Stimulated activated naive CD4-positive, alpha-beta T cell (primary cell): ENCODE data around the gene AGPAT3.

Experiments
- DNase-seq, 6 experiments: peaks; one replicate each; lab custom pipeline; 2025; lab: John Stamatoyannopoulos, UW

Gene AGPAT3

DNA sequence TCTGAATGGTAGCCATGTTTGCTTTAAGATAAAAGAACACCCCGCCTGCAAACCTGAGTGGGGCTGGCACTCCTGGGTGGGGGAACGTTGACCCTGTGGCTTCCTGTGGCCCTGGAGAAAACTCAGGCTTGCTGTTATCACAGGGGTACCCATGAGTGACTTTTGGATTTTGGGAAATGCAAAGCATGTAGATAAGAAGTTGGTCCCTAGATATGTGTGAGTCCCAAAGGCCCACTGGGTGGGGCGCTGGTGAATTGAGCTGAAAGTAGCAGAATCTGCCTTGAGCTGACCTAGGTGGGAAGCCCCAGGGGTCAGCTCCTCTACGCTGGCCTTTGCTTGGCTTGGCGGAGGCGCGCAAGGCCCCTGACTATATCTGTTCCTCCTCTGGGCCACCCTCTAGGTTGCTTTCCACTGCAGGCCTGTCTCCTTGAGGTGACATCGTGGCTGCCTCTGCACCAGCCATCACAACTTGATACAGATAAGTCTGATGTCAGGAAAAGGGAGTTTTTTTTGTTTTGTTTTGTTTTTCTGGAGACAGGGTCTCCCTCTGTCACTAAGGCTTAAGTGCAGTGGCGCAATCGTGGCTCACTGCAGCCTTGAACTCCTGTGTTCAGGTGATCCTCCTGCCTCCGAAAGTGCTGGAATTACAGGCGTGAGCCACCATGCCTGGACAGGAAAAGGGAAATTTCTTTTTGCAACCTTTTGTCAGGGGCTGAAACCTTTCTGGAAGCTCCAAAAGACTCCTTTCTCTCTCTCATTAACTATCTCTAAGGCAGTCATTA is 72.2 kb downstream of the AGPAT3 start:
- DNase-seq: no peak

DNA sequence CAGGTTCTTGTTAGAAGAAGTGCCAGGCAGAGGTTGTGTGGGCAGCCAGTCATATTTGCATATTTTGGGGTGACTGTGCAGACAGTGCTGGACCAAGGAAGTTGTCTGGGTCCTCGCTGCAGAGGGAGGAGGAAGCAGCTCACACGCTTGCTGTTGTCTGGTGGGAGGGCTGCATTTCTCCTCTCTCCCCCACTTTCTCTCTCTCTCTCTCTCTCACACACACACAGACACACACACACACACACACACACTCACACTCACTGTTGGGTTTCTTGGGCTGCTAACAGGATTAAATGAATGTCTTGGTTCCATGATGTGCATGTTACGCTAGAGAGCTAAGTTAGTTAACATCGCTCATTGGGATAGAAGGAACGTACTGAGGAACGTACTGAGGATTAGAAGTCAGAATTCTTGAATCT is 72.9 kb downstream of the AGPAT3 start:
- DNase-seq: no peak

DNA sequence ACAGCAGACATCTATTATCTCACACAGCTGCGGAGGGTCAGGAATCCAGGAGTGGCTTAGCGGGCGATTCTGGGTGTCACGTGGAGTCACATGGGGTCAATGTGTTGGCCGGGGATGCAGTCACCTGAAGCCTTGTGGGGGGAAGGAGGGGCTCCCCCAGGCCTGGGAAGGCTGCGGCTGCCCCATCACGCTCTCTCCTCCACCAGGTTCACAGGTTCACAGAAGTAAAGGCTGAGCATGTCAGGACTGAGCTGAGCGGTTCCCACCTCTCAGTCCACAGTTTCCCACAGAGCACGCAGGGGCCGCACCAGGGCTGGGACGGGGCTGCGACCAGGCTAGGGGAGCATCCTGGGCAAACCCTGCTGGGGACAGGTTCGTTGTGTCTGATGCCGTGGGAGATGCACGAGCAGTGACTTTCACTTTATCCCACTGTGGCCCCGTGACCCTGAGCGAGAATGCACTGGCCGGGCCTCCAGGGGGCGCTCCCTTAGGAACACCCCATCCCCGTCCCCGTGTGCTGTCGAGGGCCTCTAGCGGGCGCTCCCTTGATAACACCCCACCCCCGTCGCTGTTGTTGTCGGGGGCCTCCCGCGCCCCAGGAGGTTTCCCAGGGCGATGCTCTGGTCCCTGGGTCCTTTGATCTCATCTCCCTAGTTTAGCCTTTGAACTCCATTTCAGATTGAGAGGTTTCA is 73.9 kb downstream of the AGPAT3 start:
- DNase-seq: peak; percentile 77 to 90 (median 84)

DNA sequence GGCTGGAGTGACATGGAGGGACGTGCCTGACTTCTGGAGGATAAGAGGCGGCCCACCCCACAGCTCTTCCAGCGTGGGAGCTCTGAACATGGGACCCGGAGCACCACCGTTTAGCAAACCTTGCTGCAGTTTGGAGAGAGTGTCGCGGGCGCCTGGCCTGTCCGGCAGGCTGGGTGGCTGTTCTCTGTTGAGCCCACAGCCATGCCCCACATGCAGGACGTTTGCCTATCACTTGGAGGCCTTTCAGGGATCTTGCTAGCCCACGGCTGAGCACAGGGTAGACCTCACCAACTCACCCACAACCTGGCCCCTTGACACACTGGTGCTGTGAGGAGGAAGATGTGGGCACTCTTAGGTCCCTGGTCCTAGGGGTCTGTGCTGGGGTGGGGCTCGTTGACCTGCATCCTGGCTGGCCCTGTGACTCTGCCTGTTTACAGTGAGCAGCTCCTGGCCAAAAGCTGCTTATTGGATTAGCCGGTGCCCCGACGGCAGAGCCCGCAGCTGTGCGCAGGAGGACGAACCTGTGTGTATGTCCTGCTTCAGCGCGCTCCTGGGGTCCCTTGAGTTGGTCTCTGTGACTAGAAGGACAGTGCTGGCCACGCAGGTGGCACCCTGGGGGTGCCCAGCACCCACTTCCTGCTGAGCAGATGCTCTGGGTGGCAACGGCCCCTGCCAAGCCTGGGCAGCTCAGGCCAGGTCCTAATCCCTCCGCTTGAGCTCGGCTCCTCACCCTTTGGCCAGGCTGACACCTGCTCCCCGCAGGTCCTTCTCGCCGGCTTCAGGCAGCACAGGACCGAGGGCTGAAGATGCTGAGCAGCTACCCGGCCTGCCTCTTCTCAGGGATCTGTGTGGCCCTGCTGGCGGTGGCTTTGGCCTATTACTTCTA is 74.7 kb downstream of the AGPAT3 start:
- no peak for DNase-seq

DNA sequence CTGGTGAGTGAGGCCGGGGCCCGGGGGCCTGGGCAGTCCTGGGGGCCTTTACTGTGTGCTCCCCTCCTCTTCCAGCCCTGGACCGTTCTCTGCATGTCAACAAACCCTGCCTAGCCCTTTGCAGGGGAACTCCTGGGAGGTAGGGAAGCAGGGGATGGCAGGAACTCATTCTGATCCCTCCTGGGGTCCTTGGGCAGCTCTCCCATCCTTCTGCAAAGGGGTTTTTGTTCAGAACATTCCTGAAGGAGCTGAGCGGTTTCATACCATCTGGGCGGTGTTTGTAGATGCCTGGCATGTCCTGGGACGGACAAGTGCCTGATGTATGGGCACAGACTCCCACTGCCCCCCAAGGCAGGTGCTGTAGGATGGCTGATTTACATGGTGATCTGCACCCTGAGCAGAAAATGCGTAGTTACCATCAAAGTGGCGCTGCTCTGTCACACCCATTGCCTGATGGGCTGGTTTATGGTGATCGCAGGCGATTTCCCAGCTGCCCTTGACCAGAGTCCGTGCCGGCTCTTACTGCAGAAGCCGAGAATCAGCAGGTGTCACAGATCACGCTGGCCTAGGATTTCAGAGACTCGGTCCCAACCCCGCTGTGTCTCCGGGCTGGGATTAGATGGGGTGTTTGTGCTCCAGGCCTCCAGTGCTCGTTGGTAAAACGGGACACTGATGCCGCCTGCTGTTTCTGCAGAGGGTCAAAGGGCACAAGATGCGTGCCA is 75.5 kb downstream of the AGPAT3 start:
- DNase-seq: no peak

DNA sequence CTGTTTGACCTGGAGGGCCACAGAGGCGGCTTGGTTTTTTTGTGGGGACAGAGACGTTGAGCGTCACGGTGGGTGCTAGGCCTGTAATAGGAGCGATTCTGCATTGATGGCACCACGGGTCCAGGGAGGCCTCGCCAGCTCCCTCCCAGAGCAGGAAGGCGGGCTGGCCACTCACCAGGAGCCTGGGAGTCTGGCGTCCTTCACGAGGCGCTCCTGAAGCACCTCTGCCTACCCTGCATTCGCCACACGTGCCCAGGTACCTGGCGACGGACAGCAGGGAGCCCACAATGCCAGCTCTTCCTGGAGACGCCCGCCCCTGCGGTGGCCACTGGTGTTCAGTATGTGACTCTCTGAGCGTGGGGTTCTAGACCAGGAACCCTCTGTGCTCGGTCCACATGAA is 77.2 kb downstream of the AGPAT3 start:
- no peak for DNase-seq

DNA sequence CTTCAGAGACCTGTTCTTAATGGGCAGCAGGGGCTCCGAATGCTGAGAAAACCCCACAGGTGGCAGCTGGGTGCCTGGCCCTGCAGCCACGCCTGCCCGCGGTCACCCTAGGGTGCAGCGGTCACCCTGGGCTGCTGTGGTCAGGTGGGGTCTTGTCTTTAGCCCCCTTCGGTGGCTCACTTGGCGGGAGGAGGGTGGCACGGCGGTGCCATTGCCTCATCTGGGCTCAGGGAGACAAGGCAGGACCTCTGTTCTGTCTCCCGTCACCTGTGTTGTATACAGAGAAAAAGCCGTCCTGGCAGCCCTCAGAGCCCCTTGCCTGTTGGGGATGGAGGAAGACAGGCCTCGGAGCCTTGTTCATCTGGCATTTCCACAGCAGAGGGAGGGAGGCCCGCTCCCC is 77.6 kb downstream of the AGPAT3 start:
- no peak for DNase-seq

DNA sequence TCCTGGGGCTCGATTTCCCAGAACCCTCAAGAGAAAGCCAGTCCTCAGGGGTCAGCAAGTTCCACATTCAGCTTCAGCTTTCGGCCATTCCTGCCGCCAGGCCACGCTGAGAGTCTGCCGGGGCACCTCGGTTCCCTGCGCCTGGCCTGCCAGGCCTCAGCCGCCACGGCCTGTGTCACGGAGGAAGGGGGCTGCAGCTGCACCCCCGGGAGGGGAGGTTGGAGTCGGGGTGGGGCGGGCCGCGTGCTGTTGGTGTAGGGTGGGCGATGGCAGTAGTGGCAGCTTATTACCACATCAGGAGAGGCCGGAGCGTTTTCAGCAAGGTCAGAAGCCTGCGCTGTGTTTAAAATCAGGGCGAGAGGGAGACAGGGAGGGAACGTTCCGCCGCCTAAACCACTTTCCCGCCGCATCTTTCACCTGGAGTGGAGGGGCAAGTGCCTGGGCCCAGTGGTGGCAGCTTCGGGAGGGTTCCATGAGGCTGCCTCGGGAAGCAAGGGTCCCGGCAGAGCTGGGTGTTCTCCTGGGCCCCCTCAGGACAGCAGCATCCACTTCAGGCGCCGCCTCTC is 78.6 kb downstream of the AGPAT3 start:
- DNase-seq: no peak

DNA sequence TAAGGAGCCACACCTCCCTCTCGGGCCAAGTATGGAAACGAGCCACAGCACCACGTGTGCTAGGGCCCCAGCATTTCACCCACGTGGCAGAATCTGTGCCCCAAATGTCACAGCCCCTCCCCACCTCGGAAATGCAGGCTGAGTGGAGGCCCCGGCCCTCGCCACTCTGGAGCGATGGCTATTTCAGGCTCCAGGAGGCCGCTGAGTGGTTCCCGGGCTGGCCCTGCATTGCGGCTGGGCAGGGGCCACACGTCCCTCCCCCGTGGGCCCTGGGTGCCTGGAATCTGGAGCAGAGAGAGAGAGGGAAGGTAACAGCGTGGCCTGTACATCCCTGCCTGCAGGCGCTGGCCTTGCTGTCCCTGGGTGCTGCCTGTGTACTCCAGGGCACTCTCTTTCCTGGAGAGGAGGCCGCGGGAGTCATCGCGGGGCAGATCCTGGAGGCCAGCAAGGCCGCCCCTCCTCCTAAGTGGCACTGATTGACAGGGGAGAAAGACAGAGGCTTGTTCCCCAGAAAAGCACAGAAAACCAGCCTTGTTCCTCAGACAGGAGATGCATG is 79.1 kb downstream of the AGPAT3 start:
- DNase-seq: no peak

DNA sequence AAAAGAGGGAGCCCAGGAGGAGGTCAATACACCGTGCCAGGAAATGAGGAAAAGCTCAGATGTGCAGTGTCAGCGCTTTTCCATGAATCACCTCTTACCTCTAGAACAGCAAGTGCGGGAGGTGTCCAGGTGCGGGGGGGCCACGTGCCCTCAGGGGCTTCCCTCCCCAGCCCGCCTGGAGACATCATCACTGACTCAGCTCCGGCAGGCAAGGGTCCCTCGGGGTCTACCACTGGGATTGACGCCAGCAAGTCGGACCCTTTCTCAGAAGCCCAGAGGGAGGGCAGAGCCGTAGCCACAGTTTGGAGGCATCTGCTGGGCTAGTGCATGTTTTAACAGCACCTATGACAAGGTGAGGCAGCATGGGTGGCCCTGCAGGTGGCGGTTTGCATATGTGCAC is 79.7 kb downstream of the AGPAT3 start:
- no peak for DNase-seq

DNA sequence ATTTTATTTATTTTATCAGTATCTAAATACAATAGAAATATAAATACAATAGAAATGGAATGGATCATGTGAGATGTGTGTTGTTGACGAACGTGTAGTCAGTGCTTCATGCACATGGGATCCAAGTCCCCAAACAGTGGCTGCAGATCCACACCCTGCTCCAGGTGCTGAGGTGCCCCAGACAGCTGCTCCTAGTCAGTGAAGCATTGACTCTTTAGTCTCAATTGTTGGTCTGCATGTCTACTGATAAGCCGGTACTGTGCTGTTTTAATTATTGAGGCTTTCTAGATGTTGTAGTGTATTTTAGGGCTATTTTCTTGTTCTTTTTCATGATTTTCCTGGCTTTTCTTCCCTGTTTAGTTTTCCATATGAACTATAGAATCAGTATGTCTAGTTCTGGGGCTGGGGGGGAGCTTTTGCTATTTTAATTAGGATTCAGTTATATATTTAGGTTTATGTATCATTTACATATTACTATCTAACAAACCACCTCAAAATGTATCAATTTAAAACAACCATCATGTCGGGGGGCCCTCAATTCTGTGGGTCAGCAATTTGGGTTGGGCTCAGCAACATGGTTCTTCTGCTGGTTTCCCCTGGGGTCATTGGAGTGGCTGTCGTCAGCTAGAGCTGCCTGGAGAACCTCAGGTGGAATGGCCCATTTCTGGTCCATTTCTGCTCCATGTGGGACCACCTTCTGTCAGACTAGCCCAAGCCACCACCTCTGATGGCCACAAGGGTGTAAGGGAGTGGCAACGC is 83.9 kb downstream of the AGPAT3 start:
- no peak for DNase-seq

DNA sequence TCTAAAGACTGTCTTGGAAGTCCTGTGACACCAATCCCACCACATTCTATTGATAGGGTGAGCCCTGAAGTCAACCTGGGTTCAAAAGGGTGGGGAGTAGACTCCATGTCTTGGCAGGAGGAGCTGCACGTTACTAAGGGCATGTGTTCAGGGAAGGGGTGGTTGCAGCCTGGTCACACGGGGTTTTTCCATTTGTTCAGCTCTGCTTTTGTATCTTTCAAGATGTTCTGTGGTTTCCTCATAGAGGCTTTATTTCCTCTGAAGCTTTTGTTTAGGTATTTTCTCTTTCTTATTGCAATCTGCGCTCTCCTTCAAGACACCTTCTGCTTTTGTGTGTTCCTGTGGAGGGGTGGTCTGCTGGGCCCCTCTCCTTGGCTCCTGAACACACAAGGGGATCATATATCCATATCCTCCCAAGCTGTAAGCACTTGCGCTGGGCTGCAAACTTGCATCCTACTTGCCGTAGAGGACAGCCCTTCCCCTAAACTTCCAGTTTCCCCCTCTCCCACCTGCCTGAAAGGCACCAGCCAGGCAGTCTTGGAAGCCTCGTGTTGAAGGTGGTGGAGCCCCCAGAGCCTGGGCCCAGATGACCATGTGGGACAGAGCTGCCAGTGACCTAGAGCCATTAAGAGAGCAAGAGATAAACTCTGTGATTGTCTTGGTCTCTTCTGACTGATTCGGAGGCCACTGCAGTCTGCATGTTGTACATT is 84.6 kb downstream of the AGPAT3 start:
- DNase-seq: peak in 3 of 6 experiments; percentile 9 to 19 (median 12)

DNA sequence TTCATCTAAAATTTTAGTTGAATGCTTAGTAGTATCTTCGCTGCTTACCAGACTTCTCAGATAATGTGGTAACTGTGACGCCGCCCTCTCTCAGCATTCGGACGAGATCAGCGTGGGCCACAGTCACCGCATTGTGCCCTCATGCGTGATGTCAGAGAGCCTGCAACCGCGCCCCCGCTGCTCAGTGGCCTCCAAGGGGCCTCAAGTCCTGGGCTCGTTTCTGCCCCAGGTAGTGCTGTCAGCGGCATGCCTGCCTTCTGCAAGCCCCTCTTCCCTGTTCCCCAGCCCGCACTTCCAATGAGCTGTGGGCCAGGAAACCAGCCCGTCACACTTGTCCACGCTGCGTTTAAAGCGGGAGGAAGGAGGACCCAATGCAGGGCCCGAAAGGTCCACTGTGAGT is 85.5 kb downstream of the AGPAT3 start:
- DNase-seq: no peak

DNA sequence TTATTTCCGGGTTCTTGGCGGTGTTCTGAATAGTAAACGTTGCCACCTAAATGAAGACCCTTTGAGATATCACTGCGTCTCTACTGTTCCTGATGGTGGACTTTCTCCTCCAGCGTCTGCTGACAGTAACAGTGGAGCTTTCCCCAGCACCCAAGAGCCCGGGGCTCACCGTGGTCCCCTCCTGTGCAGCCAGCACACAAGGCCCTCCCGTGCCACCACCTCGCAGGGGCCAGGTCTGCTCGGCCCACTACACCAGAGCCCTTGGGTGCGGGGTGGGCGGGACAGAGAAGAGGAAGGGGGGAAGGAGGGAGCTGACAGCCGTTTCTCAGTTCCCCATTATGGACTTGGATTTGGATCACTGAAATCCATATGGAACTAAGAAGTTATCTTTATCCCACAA is 85.9 kb downstream of the AGPAT3 start:
- no peak for DNase-seq

DNA sequence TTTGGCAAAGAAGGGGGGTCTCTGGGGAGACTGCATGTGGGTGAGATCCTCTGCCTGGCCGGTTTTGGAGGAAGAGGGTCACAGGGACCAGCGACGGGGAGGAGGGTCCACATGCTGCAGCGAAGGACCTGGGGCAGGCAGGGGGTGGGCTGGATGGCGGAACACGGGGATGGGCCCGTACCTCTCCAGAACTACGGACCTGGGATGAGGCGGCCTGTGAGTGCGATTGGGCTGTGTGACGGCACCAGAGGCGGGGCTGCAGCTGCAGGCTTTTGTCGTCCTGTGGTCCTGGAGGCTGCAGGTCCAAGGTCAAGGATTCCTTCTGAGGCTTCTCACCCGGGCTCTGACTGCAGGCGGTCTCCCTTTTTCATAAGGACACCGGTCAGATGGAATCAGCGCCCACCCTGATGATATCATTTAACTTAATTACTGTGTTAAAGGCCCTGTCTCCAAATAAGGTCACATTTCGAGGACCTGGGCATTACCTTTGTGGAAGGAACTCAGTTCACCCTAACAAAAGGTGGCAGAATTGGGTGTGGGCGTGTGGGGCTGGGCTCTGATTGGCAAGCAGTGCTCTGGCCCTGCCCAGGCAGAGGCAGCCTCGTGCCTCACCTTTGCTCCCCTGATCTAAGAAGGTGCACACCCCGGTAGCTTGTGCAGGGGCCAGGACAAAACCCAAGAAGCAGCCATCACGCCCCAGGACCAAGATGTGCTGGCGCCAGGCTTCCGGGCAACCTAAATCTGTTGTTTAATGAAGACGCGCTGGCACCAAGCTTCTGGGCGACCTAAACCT is 87.1 kb downstream of the AGPAT3 start:
- DNase-seq: no peak

DNA sequence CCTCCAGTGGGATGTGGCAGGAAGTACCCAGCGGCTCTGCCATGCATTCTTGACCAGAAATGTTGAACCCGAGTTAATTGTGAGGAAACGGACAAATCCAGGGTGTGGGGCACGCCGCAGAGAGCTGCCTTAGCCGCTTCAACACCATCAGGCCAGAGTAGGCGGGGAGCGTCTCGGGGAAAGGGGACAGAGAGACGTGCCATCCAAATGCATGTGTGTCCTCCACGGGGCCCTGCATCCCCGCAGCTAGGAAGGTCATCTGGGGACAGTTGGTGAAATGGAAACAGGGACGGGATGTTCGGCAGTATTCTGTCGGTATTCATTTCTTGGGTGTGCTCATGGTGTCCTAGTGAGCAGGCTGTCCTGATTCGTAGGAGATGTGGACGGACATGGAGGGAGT is 88.0 kb downstream of the AGPAT3 start:
- no peak for DNase-seq

DNA sequence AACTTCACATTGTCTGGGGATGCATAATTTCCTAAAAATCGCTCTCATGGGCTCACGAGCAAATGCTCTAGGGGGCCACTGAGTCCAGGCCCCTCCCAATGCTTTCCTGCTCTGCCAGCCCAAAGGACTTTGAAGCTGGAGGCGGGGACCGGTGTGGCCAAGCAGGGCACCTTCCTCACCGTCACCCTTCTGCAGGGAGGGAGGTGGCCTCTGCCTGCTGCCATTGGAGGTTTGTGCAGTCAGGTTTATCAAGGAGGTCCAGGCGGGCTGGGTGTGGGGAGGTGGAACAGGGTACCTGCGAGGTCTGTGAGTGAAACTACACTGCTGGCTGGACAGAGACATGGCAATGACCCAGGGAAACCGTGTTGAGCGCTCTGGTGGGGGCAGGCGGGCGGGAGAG is 89.0 kb downstream of the AGPAT3 start:
- DNase-seq: no peak

DNA sequence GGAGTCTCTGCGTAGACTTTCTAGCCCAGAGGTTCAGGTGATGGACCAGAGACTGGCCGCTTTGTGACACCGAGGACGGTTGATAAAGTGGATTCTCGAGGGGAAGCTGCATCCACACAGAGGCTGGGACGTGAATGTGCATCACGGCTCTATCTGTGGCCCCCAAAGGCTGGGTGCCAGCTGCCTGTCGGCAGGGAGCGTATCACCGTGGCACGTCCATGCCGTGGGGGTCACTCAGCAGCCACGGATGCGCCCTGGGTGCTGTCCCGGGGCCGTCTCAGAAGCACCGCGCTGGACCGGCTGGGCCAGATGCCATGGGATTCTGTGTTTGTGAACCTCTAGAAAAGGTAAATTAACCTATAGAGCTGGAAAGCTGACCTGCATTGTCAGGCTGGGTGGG is 89.9 kb downstream of the AGPAT3 start:
- DNase-seq: no peak

DNA sequence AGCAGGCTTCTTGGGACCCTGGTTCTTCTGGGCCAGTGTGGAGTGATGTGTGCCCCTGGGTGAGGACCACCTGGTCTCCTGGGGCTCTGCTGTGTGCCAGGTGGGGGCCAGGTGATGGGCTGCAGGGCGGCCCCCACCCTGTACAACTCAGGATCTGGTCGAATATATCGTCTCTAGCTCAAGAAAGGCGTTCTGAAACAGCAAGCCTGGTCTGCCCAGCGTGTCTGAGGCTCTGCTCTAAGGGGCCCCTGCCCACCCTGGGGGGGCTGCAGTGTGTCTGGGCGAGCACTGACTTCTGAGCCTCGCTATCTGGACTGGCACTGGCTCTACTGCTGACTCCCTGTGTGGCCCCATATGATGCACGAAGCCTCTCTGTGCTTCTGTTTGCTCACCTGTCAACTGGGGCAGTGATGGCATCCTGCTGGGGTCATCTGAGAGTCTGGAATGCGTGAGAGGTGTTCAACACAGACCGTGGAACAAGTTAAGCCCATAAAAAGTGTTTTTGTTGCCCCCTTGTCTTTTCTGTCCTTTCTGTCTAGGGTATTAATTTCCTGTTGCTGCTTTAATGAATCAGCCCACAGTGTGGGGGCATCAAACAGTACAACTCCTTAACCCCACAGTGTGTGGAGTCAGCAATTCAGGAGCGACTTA is 91.1 kb downstream of the AGPAT3 start:
- DNase-seq: no peak
